Stimulated activated CD4-positive, alpha-beta T cell treated with anti-CD3 and anti-CD28 coated beads, Interleukin-4, amount 100 ng/mL, for 24 hours (primary cell): ENCODE data around the gene AFG3L2.

ENCODE experiments used
- DNase-seq: peaks from one replicate; pipeline ENCODE4 v3.0.0-alpha.2; 2020

The AFG3L2 gene

GRCh38 chr18:12299862-12300261 lies 77.2 kb downstream of the AFG3L2 start:
- DNase-seq = no peak

- DNase-seq = no peak
Observed at GRCh38 chr18:12296457-12296856, 80.6 kb downstream of the AFG3L2 start.

- no peak for DNase-seq
Observed at GRCh38 chr18:12296087-12296403, 81.0 kb downstream of the AFG3L2 start.

- DNase-seq = no peak
Observed at GRCh38 chr18:12295389-12296086, 81.5 kb downstream of the AFG3L2 start.

GRCh38 chr18:12293831-12294230 lies 83.2 kb downstream of the AFG3L2 start:
- DNase-seq = no peak

GRCh38 chr18:12291690-12292089 lies 85.3 kb downstream of the AFG3L2 start:
- no peak for DNase-seq

GRCh38 chr18:12291161-12291560 lies 85.9 kb downstream of the AFG3L2 start:
- DNase-seq = no peak

GRCh38 chr18:12290086-12290485 lies 86.9 kb downstream of the AFG3L2 start:
- no peak for DNase-seq

GRCh38 chr18:12288403-12288755 lies 88.6 kb downstream of the AFG3L2 start:
- no peak for DNase-seq

- DNase-seq = no peak
Observed at GRCh38 chr18:12287684-12288402, 89.2 kb downstream of the AFG3L2 start.

- DNase-seq = no peak
Observed at GRCh38 chr18:12287131-12287681, 89.8 kb downstream of the AFG3L2 start.

- DNase-seq = no peak
Observed at GRCh38 chr18:12283666-12284065, 93.4 kb downstream of the AFG3L2 start.

GRCh38 chr18:12283256-12283655 lies 93.8 kb downstream of the AFG3L2 start:
- no peak for DNase-seq

- DNase-seq = no peak
Observed at GRCh38 chr18:12282442-12283039, 94.5 kb downstream of the AFG3L2 start.

- no peak for DNase-seq
Observed at GRCh38 chr18:12281861-12282260, 95.2 kb downstream of the AFG3L2 start.

GRCh38 chr18:12279781-12280531 lies 97.1 kb downstream of the AFG3L2 start:
- DNase-seq = no peak
